Activated CD8-positive, alpha-beta T cell treated with anti-CD3 and anti-CD28 coated beads for 36 hours (primary cell): ENCODE data around the gene NOD1. TPM values are rescaled to one million over a fixed set of nuclear protein-coding genes. Genes with fewer than 3 reads are reported as not detected.
A peak's percentile ranks its signal among the peaks of the same experiment; 100 is the strongest.

Experiments
- ATAC-seq: fragments of 200-7000 bp; cut with Tn5 transposase; one replicate; pipeline ENCODE4 v1.10.0; 2021; ENCODE audit warnings: mild to moderate bottlenecking, moderate library complexity
- CTCF ChIA-PET: fragments of 350-600 bp; sonication (Branson Sonifier 250); formaldehyde crosslinking; loops from one replicate; lab custom pipeline; 2021; ENCODE audit warnings: antibody characterized with exemption; lab: Charles Lee
- POLR2A ChIA-PET: fragments of 350-600 bp; sonication (Branson Sonifier 250); formaldehyde crosslinking; loops from one replicate; lab custom pipeline; 2021; ENCODE audit warnings: antibody characterized with exemption; lab: Charles Lee
- DNase-seq: peaks from one replicate; pipeline ENCODE4 v3.0.0-alpha.2; 2020
- H3K27ac Mint-ChIP-seq: one replicate; pipeline ENCODE4 v1.8.0; 2021; ENCODE audit warnings: mild to moderate bottlenecking, mixed read lengths
- H3K27me3 Mint-ChIP-seq: one replicate; pipeline ENCODE4 v1.8.0; 2021; ENCODE audit warnings: mixed read lengths
- H3K36me3 Mint-ChIP-seq: one replicate; pipeline ENCODE4 v1.8.0; 2021; ENCODE audit warnings: low read depth, mixed read lengths
- H3K4me1 Mint-ChIP-seq: one replicate; pipeline ENCODE4 v1.8.0; 2021; ENCODE audit warnings: low read depth, mixed read lengths
- H3K4me3 Mint-ChIP-seq: one replicate; pipeline ENCODE4 v1.8.0; 2021; ENCODE audit warnings: mild to moderate bottlenecking, moderate library complexity, mixed read lengths
- H3K9me3 Mint-ChIP-seq: one replicate; pipeline ENCODE4 v1.8.0; 2021; ENCODE audit warnings: mixed read lengths
- CTCF ChIP-seq: fragments of 200-600 bp; IDR thresholded peaks from one replicate; pipeline ENCODE4 v1.8.0; 2022; ENCODE audit warnings: antibody characterized with exemption, mild to moderate bottlenecking
- intact Hi-C: fragments of 100-400 bp; cut with micrococcal nuclease; formaldehyde crosslinking; loops from one replicate; pipeline ENCODE4 v1.10.0; 2022
- total RNA-seq, 2 experiments: library from RNA; stranded (reverse); gene quantifications; one replicate each; pipeline ENCODE4 v1.2.3, GENCODE V29; 2021

Gene NOD1
- total RNA-seq, 2 experiments from 2014 or later, result 11.5 to 12.5 TPM

- ChIA-PET CTCF (interaction anchor here (1.0 to 1.1 kb wide), 2 partner anchors 172 to 173 kb away, joined by 4 read pairs; no protein-coding TSS in a partner anchor), POLR2A (interaction anchor here (0.6 to 1.3 kb wide), 3 partner anchors 10 to 24 kb away, joined by 3 to 4 read pairs (median 3); no protein-coding TSS in a partner anchor)
- ATAC-seq (no peak), DNase-seq (no peak)
- Mint-ChIP-seq H3K36me3 (peaks cover 6% of the 10 kb centered on the region), H3K9me3 (no peaks in the 10 kb centered on the region), H3K27me3 (no peaks in the 10 kb centered on the region), H3K27ac (no peak overlapping the region), H3K4me3 (no peak overlapping the region), H3K4me1 (peaks cover 3% of the 10 kb centered on the region)
- TF ChIP-seq CTCF, result no peak
- intact Hi-C loops, result no loop called here
Observed at GRCh38 chr7:30448461-30449189, 30.0 kb downstream of the NOD1 start.

- peaks cover 6% of the 10 kb centered on the region for H3K36me3 Mint-ChIP-seq
- intact Hi-C loops, result no loop called here
- no peaks in the 10 kb centered on the region for H3K9me3 Mint-ChIP-seq
- ChIA-PET POLR2A (no interaction called here), CTCF (no interaction called here)
- TF ChIP-seq CTCF, result no peak
- ATAC-seq (no peak), DNase-seq (no peak)
- H3K4me3 Mint-ChIP-seq, result no peak overlapping the region
- H3K27me3 Mint-ChIP-seq, result no peaks in the 10 kb centered on the region
- H3K4me1 Mint-ChIP-seq, result peaks cover 3% of the 10 kb centered on the region
- no peak overlapping the region for H3K27ac Mint-ChIP-seq
Observed at GRCh38 chr7:30447466-30447865, 31.1 kb downstream of the NOD1 start.

- intact Hi-C loops, result no loop called here
- POLR2A ChIA-PET, result no interaction called here
- DNase-seq, result no peak
- no peak overlapping the region for H3K4me3 Mint-ChIP-seq
- no peak for TF ChIP-seq CTCF
- peaks cover 6% of the 10 kb centered on the region for H3K36me3 Mint-ChIP-seq
- CTCF ChIA-PET, result interaction anchor here (0.6 kb wide), 1 partner anchor 124 kb away, joined by 3 read pairs; no protein-coding TSS in a partner anchor
- ATAC-seq, result no peak
- no peak overlapping the region for H3K27ac Mint-ChIP-seq
- no peaks in the 10 kb centered on the region for H3K27me3 Mint-ChIP-seq
- H3K9me3 Mint-ChIP-seq, result no peaks in the 10 kb centered on the region
- peaks cover 3% of the 10 kb centered on the region for H3K4me1 Mint-ChIP-seq
Observed at GRCh38 chr7:30446266-30446665, 32.3 kb downstream of the NOD1 start.

- Mint-ChIP-seq H3K4me3 (no peak overlapping the region), H3K36me3 (peaks cover 6% of the 10 kb centered on the region), H3K27me3 (no peaks in the 10 kb centered on the region), H3K9me3 (no peaks in the 10 kb centered on the region), H3K4me1 (peaks cover 3% of the 10 kb centered on the region), H3K27ac (no peak overlapping the region)
- intact Hi-C loops, result no loop called here
- POLR2A ChIA-PET, result no interaction called here
- DNase-seq, result peak; percentile 89
- CTCF ChIA-PET, result interaction anchor here (0.6 to 0.7 kb wide), 2 partner anchors 106 to 124 kb away, joined by 3 read pairs; no protein-coding TSS in a partner anchor
- peak; percentile 98 for ATAC-seq
- TF ChIP-seq CTCF, result no peak
Observed at GRCh38 chr7:30445770-30446169, 32.8 kb downstream of the NOD1 start.

GRCh38 chr7:30437823-30438574 lies 40.6 kb downstream of the NOD1 start:
- H3K27me3 Mint-ChIP-seq, result no peaks in the 10 kb centered on the region

More at GRCh38 chr7:30437823-30438574, 40.6 kb downstream of the NOD1 start:
- Mint-ChIP-seq H3K4me3 (no peak overlapping the region), H3K36me3 (peaks cover 25% of the 10 kb centered on the region), H3K4me1 (peaks cover 3% of the 10 kb centered on the region), H3K27ac (no peak overlapping the region), H3K9me3 (no peaks in the 10 kb centered on the region)
- CTCF ChIA-PET, result no interaction called here
- POLR2A ChIA-PET, result no interaction called here
- intact Hi-C loops, result no loop called here
- ATAC-seq (no peak), DNase-seq (no peak)
- no peak for TF ChIP-seq CTCF
